ENCODE results near the gene APOD.

- TF ChIP-seq CTCF (IDR thresholded peaks at IDR 0.05) (no peak), POLR2A (IDR thresholded peaks at IDR 0.05) (no peak)
Observed at GRCh38 chr3:195613468-195614069, 29.8 kb upstream of the APOD start.
